Measurements from ENCODE around the gene CARHSP1. TPM values are rescaled to one million over a fixed set of nuclear protein-coding genes. Genes with fewer than 3 reads are reported as not detected.

The CARHSP1 gene
- total RNA-seq, 1 experiment from 2014 or later = 79.7 TPM

DNA sequence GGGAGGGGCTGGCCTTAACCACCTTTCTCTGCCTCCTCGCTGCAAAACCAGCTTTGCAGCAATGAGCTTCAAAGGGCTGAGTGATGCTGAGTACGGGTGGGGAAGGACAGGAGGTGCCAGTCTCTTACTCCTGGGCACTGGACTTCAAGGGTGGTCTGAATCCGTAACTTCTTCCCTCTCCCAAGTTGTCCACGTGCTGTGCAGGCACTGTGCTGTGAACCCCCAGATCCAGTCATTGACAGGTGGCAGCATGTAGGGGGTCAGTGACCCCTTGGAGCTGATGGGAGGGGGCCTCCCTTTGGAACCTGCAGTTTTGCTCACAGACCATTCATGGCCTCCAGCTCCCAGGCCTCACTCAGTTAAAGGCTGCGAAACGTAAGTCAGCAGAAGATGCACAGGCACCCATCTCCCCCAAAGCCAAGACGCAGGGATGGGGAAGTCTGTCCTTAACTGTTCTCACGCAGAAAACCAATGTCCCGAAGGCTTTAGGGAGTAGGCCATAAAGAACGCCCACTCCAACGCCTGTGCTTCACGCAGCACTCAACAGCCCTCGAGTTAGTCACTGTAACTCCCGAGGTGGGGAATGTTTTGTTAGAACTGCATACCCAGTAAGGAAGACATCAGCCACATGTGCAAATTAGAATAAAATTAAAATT lies 21.2 kb upstream of the CARHSP1 start:
- Histone ChIP-seq H4K20me1 (ENCODE audit: insufficient read depth) (no peaks in the 10 kb centered on the region), H3K4me1 (ENCODE audit: control insufficient read depth in 1 of 2, insufficient read depth in 2 of 2, low read length in 2 of 2) (peaks cover 5 to 20% of the 10 kb centered on the region in 2 experiments), H3K9ac (ENCODE audit: low read length) (no peak overlapping the region), H3K9me2 (ENCODE audit: insufficient read depth) (no peaks in the 10 kb centered on the region), H3K36me3 (ENCODE audit: control insufficient read depth in 1 of 2, insufficient read depth in 2 of 2, low read length in 2 of 2) (peaks cover 22 to 31% of the 10 kb centered on the region in 2 experiments), H3K9me3 (ENCODE audit: control insufficient read depth in 1 of 2, insufficient read depth in 1 of 2, low read depth in 1 of 2, low read length in 2 of 2) (no peaks in the 10 kb centered on the region), H3K4me2 (ENCODE audit: low read length) (no peak overlapping the region), H3K27me3 (ENCODE audit: insufficient read depth, low read length) (no peaks in the 10 kb centered on the region), H3K27ac (ENCODE audit: low read depth, low read length) (no peak overlapping the region), H3K4me3 (replicated peaks in 1 of 2; ENCODE audit: low read depth in 1 of 2, low read length in 2 of 2) (no peak overlapping the region), H2AFZ (ENCODE audit: low read depth, low read length, poor library complexity, severe bottlenecking) (no peak overlapping the region), H3K79me2 (ENCODE audit: insufficient read depth, low read length) (no peaks in the 10 kb centered on the region)
- no TSS peak for BruUV-seq (replicated peaks)
- no peak for DNase-seq (ENCODE audit: low read depth, low spot score)
- RAD21 ChIA-PET (ENCODE audit: low non-redundant PET in 1 of 2, low total read pairs in 2 of 2, uncharacterized antibody in 2 of 2, unreplicated experiment in 2 of 2) = no interaction called here
- POLR2A ChIA-PET = interaction anchor here (1.2 kb wide), 1 partner anchor 21 kb away, joined by 4 read pairs; the partner anchor contains the start of gene CARHSP1
- CTCF ChIA-PET = interaction anchor here (1.5 kb wide), 1 partner anchor 10 kb away, joined by 4 read pairs; no protein-coding TSS in a partner anchor
- no peak for ATAC-seq
- intact Hi-C loops (cut with micrococcal nuclease) = no loop called here
- TF ChIP-seq TCF7L2 (IDR thresholded peaks at IDR 0.05; ENCODE audit: borderline replicate concordance, extremely low read depth, insufficient read depth, insufficient read length) (no peak), EZH2phosphoT487 (IDR thresholded peaks at IDR 0.05; ENCODE audit: borderline replicate concordance) (no peak), CBX3 (IDR thresholded peaks at IDR 0.05; ENCODE audit: low read depth) (no peak)

DNA sequence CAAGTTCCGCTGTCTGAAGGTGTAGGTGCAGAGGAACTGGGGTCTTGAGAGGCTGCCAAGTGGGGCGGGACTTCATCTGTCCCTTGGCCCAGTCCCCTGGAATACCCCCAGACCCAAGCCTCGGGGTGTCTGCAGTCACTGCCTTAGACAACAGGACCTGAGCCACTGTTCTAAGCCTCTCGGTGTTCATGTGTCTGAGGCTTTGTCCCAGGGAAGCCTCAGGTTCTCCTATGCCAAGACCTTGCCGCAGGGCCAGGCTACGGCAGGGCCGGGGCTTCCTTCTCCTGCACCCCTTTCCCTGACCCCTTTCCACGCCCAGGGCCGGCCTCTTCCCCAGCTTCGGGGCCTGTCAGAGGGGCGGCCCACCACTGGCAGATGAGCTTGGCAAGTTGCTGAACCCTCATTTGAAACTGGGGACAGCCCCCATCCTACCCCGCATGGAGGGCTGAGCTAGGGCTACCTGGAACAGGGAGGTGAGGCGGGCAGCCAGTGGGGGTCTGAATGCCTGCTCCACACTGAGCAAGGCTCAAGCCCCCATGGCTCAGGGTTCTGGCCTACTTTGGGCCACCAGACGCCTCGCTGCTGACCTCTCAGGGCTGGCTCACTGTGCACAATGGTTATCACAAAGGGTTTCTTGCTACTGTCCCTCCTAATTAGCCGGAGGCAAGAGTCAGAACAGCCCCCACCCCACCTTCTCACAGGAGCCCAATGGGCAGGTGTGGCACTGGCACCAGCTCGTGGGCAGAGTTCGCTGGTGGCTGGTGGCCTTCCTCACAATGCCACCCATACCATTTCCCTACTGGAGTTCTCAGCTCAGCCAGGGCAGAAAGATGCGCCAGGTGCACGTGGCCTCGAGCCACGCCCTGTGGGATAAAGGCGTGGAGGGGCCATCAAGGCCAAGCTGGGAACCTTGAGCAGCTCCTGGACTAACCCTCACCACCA lies 20.4 kb upstream of the CARHSP1 start:
- Histone ChIP-seq H3K9me2 (ENCODE audit: insufficient read depth) (no peaks in the 10 kb centered on the region), H3K36me3 (ENCODE audit: control insufficient read depth in 1 of 2, insufficient read depth in 2 of 2, low read length in 2 of 2) (peaks cover 18 to 23% of the 10 kb centered on the region in 2 experiments; a peak in 3 of 4 replicates), H3K9me3 (ENCODE audit: control insufficient read depth in 1 of 2, insufficient read depth in 1 of 2, low read depth in 1 of 2, low read length in 2 of 2) (no peaks in the 10 kb centered on the region), H3K27me3 (ENCODE audit: insufficient read depth, low read length) (no peaks in the 10 kb centered on the region), H2AFZ (ENCODE audit: low read depth, low read length, poor library complexity, severe bottlenecking) (no peak overlapping the region), H3K4me1 (ENCODE audit: control insufficient read depth in 1 of 2, insufficient read depth in 2 of 2, low read length in 2 of 2) (peaks cover 10 to 28% of the 10 kb centered on the region in 2 experiments), H3K27ac (ENCODE audit: low read depth, low read length) (no peak overlapping the region), H4K20me1 (ENCODE audit: insufficient read depth) (no peaks in the 10 kb centered on the region), H3K79me2 (ENCODE audit: insufficient read depth, low read length) (no peaks in the 10 kb centered on the region), H3K9ac (ENCODE audit: low read length) (no peak overlapping the region), H3K4me2 (ENCODE audit: low read length) (no peak overlapping the region), H3K4me3 (replicated peaks in 1 of 2; ENCODE audit: low read depth in 1 of 2, low read length in 2 of 2) (no peak overlapping the region)
- BruUV-seq (replicated peaks) = no TSS peak
- RAD21 ChIA-PET (ENCODE audit: low non-redundant PET in 1 of 2, low total read pairs in 2 of 2, uncharacterized antibody in 2 of 2, unreplicated experiment in 2 of 2) = interaction anchor here in 1 of 2 experiments (0.6 kb wide), 1 partner anchor 233 kb away, joined by 4 read pairs; no protein-coding TSS in a partner anchor
- intact Hi-C loops (cut with micrococcal nuclease) = no loop called here
- POLR2A ChIA-PET = interaction anchor here (1.2 kb wide), 1 partner anchor 20 kb away, joined by 4 read pairs; the partner anchor contains the start of gene CARHSP1
- CTCF ChIA-PET = interaction anchor here (1.5 kb wide), 1 partner anchor 9 kb away, joined by 4 read pairs; no protein-coding TSS in a partner anchor
- DNase-seq (ENCODE audit: low read depth, low spot score) (no peak), ATAC-seq (no peak)
- TF ChIP-seq SRF (IDR thresholded peaks at IDR 0.05; ENCODE audit: low read depth) (no peak), SIN3A (IDR thresholded peaks at IDR 0.05; ENCODE audit: low read depth) (no peak), TCF7L2 (IDR thresholded peaks at IDR 0.05; ENCODE audit: borderline replicate concordance, extremely low read depth, insufficient read depth, insufficient read length) (no peak), EZH2 (IDR thresholded peaks at IDR 0.05) (no peak), POLR2AphosphoS5 (IDR thresholded peaks at IDR 0.05; ENCODE audit: low read depth, low read length) (no peak; the same call in none of the 2 replicates), FOSL1 (IDR thresholded peaks at IDR 0.05; ENCODE audit: low read depth) (no peak), ZFX (IDR thresholded peaks at IDR 0.05) (no peak), CEBPB (IDR thresholded peaks at IDR 0.05; ENCODE audit: low read depth) (no peak), EGR1 (IDR thresholded peaks at IDR 0.05; ENCODE audit: low read depth) (no peak), SP1 (IDR thresholded peaks at IDR 0.05; ENCODE audit: low read depth) (no peak), EZH2phosphoT487 (IDR thresholded peaks at IDR 0.05; ENCODE audit: borderline replicate concordance) (no peak), ZNF274 (IDR thresholded peaks at IDR 0.05; ENCODE audit: low read depth, low read length) (no peak)
- TF ChIP-seq, protein P1, sequence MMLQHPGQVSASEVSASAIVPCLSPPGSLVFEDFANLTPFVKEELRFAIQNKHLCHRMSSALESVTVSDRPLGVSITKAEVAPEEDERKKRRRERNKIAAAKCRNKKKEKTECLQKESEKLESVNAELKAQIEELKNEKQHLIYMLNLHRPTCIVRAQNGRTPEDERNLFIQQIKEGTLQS (IDR thresholded peaks at IDR 0.05) = no peak
- TF ChIP-seq, protein P2, sequence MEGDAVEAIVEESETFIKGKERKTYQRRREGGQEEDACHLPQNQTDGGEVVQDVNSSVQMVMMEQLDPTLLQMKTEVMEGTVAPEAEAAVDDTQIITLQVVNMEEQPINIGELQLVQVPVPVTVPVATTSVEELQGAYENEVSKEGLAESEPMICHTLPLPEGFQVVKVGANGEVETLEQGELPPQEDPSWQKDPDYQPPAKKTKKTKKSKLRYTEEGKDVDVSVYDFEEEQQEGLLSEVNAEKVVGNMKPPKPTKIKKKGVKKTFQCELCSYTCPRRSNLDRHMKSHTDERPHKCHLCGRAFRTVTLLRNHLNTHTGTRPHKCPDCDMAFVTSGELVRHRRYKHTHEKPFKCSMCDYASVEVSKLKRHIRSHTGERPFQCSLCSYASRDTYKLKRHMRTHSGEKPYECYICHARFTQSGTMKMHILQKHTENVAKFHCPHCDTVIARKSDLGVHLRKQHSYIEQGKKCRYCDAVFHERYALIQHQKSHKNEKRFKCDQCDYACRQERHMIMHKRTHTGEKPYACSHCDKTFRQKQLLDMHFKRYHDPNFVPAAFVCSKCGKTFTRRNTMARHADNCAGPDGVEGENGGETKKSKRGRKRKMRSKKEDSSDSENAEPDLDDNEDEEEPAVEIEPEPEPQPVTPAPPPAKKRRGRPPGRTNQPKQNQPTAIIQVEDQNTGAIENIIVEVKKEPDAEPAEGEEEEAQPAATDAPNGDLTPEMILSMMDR (IDR thresholded peaks at IDR 0.05 in 2 of 3, conservative IDR thresholded peaks at IDR 0.05 in 1 of 3; ENCODE audit: borderline replicate concordance in 1 of 3, insufficient read depth in 1 of 3, low read depth in 2 of 3, low read length in 2 of 3) = no peak
